Measurements from ENCODE around the gene ADORA2B.

The ADORA2B gene

DNA sequence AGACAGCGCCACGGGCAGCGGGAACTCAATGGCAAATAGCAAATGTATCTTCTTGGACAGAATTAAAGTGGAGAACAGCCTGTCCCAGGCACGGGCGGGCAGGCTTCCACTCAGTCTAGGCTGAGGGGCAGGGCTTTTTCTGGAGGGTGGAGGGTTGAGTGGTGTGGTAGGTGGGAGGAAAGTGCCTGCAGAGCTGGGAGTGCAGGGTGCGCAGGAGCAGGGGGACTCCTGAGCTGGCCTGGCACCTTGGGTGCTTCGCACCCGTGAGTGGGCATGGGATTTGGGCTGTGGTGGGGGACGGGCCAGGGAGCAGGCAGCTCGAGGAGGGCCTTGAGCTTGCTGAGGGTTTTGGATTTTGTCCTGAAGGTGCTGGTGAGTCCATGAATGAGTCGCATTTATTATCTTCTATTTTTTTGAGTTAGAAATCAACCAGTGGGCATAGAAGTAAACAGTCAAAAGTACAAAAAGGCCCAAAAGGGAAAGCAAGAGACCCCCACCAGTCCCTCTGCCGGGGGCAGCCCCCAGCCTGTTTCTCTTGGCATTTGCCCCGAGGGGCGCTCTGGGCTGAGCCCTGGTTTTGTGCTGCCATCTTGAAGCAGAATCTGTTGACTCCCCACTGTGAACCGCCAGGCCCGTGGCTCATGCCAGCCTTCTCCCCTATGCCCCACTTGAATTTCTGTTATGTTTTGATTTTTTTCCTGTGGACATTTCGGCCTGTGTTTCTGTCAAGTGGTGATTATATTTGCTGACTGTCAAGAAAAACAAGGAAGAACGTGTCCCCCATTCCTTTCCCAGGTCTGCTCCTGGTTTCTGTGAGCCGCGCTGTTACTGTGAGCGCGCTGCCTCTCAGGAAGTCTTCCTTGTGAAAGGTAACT, 8.2 kb downstream of the ADORA2B start:
- DNase-seq (ENCODE audit: low read depth in 2 of 2, low spot score in 1 of 2) = no peak

DNA sequence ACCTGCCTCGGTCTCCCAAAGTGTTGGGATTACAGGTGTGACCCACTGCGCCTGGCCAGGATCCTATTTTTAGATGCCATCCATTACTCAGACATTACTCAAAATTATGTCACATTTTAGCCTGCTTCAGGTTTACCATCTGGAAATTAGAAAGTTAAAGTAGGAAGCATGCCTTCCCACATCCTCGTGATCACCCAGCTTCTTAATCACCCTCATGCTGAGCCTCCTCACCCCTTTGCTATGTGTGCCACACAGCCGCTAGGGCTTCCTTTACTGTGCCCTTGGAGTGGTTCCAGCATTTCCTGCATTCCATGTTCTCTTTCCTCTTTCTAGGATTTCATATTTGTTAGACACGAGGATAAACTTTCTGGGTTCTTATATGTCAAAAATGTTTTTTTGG, 9.3 kb downstream of the ADORA2B start:
- no peak for DNase-seq (ENCODE audit: low read depth in 2 of 2, low spot score in 1 of 2)

DNA sequence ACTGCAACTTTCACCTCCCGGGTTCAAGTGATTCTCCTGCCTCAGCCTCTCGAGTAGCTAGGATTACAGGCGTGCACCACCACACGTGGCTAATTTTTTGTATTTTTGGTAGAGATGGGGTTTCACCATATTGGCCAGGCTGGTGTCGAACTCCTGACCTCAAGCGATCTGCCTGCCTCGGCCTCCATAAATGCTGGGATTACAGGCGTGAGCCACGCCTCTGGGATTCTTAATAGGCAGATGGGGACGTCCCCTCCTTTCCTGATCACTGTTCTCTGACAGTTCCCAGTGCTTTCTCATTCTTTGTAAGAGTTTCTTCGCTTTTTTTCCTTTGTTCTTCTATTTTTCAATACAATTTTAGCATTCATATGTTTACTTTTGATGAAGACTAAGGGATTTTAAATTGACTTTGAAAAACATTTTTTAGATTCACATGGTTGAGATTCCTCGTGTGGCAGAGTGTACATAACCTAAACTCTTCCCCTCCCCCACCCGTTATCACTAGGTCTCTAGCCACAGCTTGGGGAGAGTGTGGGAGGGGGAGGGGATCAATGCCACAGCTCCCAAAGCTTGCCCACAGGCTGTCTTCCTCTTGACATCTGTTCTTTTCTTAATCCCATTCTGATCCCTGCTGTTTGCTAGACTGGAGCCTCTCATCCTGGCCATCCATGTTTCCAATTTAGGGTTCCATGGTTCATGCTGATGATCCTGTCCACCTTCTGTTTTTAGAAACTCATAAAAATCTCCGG, 11.0 kb downstream of the ADORA2B start:
- DNase-seq (ENCODE audit: low read depth in 2 of 2, low spot score in 1 of 2) = no peak

DNA sequence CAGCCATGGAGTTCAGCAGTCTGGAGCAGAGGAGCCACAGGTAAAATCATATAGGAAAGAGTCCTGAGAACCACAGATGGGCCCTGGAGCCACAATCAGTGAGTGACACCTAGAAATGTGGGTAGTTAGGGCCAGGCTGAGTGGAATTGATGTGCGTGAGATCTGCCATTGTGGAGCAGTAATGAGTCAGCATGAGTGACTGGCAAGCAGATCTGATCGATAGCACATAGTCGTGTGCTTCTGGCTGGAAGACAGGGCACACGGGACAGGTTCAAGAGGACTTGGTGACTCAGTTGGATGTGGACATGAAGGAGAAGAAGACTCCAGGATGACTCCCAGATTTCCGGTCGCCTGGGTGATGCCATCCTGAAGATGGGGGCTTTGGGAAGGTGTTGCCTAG, 12.3 kb downstream of the ADORA2B start:
- DNase-seq (ENCODE audit: low read depth in 2 of 2, low spot score in 1 of 2) = no peak

DNA sequence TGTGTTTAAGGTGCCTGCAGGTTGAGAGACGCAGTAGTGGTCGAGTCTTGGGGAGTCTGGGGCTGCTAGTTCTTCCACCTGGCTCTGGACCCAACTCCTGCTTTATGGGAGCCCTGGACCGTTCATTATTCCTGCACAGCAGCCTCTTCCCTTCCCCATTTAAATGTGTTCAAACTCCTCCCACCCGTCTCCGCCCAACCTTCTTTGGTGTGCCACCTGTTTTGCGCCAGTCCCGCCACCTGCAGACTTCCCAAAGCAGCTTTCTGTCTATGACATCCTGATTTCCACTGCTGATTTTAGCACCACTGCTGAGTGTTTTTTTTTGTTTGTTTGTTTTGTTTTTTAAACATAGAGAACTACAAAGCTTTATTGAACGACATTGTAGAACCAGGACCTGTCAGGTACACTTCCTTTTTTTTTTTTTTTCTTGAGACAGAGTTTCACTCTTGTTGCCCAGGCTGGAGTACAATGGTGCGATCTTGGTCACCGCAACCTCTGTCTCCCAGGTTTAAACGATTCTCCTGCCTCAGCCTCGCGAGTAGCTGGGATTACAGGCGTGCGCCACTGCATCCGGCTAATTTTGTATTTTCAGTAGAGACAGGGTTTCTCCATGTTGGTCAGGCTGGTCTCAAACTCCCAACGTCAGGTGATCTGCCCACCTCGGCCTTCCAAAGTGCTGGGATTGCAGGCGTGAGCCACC, 12.8 kb downstream of the ADORA2B start:
- DNase-seq (ENCODE audit: low read depth in 2 of 2, low spot score in 1 of 2) = no peak

DNA sequence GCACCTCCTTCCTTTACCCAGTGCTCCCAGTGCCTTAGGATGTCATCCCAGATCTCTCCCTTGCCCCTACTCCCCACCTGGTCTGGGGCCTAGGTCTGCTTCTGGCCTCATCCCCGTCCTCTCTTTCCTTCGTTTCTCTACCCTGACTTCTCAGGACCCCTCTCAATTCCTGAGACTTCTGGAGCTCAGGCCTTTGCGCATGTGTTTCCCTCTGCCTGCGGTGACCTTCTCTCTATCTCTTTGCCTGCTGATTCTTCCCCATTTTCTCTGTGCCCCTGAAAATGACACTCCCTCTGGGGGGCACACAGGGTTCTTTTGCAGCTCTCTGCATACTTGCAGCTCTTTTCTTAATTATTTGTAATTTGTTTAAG, 13.5 kb downstream of the ADORA2B start:
- DNase-seq (ENCODE audit: low read depth in 2 of 2, low spot score in 1 of 2) = no peak

DNA sequence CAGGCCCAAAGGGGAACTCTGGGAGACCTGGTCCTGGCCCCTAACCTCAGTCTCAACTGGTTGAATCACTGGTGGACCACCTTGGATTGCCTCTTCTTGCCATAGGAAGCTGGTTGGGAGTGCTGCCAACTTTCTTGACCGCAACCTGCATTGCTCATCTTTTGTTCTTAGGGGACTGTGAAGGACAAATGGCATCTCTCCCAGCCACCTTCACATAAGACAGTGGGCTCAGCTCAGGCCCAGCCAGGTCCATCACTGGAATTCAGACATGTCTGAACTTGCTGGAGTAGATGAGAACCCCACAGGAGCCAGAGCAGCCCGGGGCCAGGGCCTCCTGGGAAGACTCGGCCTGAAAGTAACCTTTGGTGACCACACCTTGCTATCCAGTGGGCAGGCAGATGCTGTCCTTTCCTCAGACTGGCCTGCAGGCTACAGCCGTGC, 18.8 kb downstream of the ADORA2B start:
- DNase-seq (ENCODE audit: low read depth in 2 of 2, low spot score in 1 of 2) = no peak

DNA sequence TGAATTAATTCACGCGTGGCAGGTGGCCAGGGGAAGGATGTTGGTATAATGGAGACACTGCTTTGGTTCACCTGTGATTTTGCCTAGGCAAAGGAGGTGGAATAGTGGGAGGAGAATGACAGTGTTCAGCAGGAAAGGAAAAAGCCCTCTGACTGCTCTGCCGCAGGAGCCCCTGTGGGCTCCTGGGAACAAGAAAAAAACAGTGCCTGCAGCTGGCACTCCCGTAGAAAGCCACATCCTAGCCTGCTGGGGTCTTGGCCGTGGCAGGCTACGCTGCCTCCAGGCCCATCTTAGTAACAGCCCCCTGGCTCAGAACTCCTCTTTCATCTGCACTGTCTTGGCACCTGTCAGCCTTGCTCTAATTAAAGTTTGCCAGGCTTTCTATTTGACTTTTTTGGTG, 20.6 kb downstream of the ADORA2B start:
- no peak for DNase-seq (ENCODE audit: low read depth in 2 of 2, low spot score in 1 of 2)

DNA sequence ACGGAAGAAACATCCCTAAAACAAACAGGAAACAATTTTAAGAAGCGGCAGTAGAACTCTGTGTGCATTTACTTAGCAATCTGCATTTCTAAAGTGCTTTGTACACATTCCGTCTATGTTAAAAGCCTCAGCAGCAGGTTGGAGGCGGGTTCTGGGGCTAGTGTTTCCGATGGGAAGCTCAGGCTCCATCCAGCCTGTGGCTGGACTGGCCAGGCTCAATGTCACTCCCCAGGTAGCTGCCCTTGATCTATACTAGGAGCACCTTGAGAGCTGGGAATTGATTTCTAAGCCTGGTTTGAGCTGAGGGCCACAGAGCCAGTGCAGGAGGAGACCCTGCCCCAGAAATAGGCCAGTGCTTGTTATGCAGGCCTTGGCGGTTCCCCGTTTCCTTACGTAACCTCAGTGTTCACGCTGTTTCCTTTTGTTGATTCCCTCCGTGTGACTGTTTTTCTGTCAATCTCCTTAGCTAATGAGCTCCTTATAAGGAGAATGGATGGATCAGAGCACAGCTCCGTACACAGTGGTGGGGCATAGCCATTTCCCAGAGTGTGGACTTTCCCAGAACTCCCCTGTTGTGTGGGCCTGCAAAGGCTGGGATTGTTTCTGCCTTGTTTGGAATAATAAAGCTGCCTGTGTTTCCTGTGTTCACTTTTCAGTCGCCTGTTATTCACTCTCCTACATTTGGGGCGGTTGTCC, 21.4 kb downstream of the ADORA2B start:
- no peak for DNase-seq (ENCODE audit: low read depth in 2 of 2, low spot score in 1 of 2)

DNA sequence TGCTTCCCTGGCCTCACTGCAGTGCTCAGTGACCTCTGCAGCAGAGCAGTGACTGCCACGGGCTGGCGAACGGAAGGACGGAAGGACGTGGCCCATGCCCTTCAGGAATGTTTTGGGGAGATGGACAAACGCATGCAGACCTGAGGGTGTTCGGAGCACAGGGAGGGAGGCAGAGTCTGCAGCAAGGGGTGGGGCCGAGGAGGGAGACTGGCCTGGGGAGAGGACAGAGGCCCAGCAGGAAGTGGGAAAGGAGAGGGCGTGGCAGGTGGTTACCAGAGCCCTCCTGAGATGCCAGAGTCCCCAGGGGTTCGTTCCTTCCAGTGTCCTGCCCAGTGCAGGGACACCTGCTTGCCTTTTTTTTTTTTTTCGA, 21.9 kb downstream of the ADORA2B start:
- no peak for DNase-seq (ENCODE audit: low read depth in 2 of 2, low spot score in 1 of 2)

DNA sequence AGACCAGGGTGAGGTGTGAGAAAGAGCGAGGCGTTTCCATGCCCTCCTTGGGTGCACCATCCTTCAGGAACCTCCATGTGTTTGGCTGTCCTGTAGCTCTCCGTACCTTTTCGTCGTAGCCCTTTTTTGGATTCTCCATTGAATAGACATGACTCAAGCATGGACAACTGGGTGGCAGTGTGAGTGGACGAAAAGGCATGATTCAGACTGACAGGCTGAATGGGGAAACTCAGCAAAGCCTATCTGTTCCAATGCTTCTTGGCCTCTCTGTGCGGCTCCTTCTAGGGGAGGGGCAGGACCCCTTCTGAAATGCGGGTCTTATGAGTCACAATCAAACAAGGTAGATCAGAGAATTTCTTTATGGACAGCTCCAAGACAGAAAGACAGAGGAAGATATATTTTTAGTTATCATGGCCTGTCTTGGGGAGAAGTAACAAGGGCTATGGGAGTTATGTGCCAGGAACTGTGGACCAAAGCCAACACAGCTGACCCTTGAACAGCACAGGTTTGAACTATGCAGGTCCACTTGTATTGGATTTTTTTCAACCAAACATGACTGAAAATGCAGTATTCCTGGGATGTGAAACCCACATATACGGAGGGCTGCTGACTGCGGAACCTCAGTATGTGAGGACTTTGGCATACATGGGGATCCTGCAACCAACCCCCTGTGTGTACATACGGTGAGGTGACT, 22.9 kb downstream of the ADORA2B start:
- DNase-seq (ENCODE audit: low read depth in 2 of 2, low spot score in 1 of 2) = no peak

DNA sequence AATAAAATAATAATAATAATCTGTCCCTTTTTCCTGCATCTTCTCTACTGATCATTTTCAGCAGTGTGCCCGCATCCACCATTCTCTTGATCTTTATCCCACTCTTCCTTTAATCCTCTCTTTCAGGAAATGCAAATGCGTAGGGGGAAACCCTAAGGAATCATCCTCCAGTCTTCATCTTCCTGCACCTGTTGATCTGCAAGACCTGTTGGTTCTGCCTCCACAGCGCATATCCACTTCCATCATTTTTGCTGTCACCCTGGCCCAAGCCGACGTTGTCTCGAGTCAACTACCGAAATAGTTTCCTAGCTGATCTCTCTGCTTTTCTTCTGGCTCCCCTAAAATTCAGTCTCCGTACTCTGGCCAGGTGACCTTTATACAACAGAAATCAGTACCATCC, 24.5 kb downstream of the ADORA2B start:
- no peak for DNase-seq (ENCODE audit: low read depth in 2 of 2, low spot score in 1 of 2)

DNA sequence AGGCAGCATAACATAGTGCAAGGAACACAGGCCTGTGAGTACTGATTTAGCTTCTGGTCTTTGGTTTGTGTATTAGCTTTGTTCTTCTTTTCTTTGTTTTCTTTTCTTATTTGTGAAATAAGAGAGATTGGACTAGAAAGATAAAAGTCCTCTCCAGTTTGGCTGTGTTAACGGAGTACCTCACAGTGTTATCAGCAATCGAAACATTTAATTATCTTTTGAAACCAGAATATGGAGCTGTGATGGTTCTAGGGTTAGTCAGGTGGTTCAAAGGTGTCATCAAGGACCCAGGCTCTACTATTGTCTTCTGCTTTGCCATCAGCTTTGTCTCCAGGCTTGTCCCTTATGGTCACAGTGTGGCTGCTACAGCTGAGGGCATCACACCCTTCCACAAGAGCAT, 25.6 kb downstream of the ADORA2B start:
- DNase-seq (ENCODE audit: low read depth in 2 of 2, low spot score in 1 of 2) = no peak

DNA sequence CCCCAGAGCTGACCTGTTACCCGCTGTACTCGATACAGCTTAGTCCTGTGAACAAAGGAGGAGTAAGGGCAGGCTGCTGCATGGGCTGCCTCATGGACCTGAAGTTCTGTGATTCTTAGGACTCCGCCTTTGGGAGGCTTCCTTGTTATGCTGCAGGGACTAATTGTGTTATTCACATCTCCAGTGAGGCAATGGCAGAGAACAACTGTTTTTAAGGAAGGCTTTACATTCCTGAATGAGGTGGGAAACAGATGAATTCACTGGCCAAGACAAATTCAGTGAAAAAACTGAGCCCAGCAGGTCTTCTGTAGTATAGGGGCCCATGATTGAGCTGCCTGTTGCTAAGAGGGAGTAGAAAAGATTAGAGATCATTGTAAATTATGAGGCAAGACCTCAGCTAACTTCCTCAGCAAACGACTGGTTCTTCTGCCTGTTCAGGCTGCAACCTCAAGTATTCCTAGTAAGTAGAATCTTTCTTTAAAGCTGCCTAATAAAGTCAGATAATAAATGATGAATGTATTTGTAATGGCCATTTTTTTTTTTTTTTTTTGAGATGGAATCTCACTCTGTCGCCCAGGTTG, 26.3 kb downstream of the ADORA2B start:
- no peak for DNase-seq (ENCODE audit: low read depth in 2 of 2, low spot score in 1 of 2)

DNA sequence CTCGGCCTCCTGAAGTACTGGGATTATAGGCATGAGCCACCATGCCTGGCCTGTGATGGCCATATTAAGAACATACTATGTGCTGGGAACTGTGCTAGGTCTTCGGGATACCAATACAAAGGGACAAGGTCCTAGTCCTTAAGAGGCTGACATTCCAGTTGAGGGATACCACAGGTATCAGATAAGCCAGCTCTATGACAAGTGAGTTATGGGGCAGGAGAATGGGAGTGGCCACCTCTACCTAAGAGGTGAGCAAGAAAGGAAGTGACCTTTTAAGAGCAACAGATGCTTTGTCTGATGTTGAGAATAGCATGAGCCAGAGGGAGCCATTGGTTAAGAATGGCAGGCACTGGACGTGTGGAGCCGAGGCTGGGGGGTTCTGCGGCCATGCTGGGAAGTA, 27.0 kb downstream of the ADORA2B start:
- DNase-seq (ENCODE audit: low read depth in 2 of 2, low spot score in 1 of 2) = no peak

DNA sequence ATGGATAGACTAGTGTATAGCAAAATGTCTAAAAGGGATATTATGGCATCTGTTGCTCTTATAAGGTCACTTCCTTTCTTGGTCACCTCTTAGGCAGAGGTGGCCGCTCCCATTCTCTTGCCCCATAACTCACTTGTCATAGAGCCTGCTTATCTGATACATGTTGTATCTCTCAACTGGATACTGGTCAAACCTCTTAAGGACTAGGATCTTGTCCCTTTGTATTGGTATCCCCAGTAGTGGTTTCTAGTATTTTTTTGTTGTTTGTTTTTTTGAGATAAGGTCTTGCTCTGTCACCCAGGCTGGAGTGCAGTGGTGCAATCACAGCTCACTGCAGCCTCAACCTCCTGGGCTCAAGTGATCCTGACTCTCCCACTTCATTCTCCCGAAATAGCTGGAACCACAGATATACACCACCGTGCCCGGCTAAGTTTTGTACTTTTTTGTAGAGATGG, 27.6 kb downstream of the ADORA2B start:
- no peak for DNase-seq (ENCODE audit: low read depth in 2 of 2, low spot score in 1 of 2)

DNA sequence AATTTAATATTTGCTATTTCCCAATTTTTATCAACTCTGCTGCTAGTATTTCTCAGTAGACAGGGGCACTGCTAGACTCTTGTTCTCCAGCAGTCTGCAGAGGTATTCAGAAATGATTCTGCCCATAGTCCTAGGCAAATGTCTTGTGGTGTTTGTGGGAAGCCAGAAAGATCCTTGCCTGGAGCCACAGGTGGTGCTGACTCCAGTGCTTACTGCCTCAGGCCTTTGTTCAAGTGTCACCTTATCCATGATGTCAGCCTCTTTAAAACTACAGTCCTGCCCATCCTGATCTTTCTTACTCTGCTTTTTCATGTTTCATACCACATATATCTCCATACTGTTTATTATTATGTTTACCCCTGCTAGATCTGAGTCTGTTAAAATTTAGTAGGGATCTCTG, 28.1 kb downstream of the ADORA2B start:
- no peak for DNase-seq (ENCODE audit: low read depth in 2 of 2, low spot score in 1 of 2)

DNA sequence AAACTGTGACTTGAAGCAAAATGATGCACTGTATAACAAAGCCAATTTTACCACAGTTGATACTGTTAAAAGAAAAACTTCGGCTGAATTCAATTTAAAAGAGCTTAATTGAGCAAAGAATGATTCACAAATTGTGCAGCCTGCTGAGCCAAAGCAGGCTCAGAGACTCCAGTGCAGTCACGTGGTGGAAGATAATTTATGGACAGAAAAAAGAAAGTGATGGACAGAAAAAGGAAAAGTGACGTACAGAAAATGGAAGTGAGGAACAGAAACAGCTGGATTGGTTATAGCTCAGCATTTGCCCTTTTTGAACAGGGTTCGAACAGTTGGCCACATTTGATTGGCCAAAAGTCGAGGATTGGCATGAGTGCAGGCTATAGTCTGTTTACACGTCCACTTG, 28.9 kb downstream of the ADORA2B start:
- no peak for DNase-seq (ENCODE audit: low read depth in 2 of 2, low spot score in 1 of 2)

DNA sequence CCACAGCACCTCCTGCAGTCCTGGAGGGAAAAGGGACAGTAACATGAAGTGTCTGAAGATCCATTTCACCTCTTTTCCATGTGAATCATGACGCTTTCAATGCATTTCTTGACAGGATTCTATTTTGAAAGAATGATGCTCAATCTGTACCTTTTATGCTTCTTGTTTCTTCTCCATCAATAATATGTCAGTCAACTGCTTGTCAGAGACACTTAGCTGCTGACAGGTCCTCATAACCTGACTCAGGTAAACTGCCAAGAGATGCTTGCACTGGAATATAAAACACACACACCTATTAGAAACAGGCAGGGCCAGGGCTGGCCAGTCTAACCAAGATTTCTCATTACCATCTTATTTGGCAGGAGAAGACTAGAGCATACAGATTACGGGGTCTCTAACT, 33.0 kb downstream of the ADORA2B start:
- DNase-seq (ENCODE audit: low read depth in 2 of 2, low spot score in 1 of 2) = no peak

DNA sequence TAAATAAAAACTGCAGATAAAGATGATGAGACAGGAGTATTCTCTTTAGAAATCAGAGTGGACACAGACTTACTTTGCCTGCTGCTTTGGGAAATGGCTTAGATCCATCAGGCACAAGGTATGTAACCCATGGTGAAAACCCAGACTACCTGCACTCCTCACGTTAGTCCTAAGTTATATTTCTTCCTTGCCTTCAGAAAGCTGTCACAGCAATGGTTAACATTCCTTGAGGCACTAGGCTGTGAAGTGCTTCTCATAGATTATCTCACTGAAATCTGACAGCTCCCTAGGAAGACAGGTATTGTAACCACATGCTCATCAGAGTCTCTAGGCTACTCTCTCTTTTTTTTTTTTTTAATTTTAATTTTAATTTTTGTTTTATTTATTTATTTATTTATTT, 33.7 kb downstream of the ADORA2B start:
- no peak for DNase-seq (ENCODE audit: low read depth in 2 of 2, low spot score in 1 of 2)

Measured in stimulated activated CD8-positive, alpha-beta memory T cell treated with anti-CD3 and anti-CD28 coated beads, Interleukin-4, amount 100 ng/mL, for 1 hour (primary cell).